Activated naive CD8-positive, alpha-beta T cell (primary cell): Measurements from ENCODE around the gene SF1.

ENCODE experiments used
- H3K27ac Mint-ChIP-seq: one replicate; pipeline ENCODE4 v1.8.0; 2021; ENCODE audit warnings: mixed read lengths
- H3K27me3 Mint-ChIP-seq: one replicate; pipeline ENCODE4 v1.8.0; 2021; ENCODE audit warnings: mixed read lengths
- H3K36me3 Mint-ChIP-seq: one replicate; pipeline ENCODE4 v1.8.0; 2021; ENCODE audit warnings: mixed read lengths
- H3K4me1 Mint-ChIP-seq: one replicate; pipeline ENCODE4 v1.8.0; 2021; ENCODE audit warnings: low read depth, mixed read lengths
- H3K4me3 Mint-ChIP-seq: one replicate; pipeline ENCODE4 v1.8.0; 2021; ENCODE audit warnings: mild to moderate bottlenecking, mixed read lengths
- H3K9me3 Mint-ChIP-seq: one replicate; pipeline ENCODE4 v1.8.0; 2021; ENCODE audit warnings: low read depth, mixed read lengths

Gene SF1

DNA sequence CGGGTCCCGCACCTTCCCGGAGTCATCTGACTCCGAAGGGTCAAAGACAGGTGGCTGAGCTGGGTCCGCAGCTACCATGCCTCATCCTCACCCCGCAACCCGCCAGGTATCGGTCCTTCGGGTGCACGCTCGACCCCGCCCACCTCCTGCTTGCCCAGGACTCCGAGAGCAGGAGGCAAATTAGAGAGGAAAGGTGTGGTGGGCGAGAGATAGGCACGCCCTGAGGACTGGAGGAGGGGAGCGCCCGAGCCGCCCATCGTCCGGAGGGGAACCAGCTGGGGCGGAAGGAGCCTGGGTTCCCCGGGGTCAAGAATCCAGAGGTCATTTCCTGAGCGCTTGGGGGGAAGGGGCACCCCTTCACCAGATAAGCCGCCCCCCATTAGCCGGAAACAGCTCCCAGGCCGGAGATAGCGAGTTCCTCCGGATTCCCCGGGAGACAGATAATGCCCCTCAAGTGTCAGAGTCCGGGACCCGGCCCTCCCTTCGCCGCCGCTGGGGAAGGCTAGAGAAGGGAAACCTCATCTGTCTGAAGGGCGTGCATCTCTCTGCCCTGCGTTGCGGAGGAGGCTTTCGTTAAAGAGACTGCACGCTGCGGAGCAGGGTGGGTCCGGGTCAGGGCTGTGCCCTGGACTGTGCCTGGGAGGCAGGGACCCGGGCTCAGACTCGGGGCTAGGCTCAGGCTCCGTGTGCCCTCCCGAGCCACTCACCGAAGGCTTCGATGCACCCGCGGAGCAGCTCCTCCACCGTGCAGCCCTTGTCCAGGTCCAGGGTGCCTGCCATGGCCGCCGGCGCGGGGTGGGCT lies 36.1 kb downstream of the SF1 start:
- Mint-ChIP-seq H3K27ac (no peak overlapping the region), H3K9me3 (no peaks in the 10 kb centered on the region), H3K4me3 (peak overlapping the region; percentile 47), H3K36me3 (no peaks in the 10 kb centered on the region), H3K4me1 (peaks cover 43% of the 10 kb centered on the region), H3K27me3 (no peaks in the 10 kb centered on the region)

- no peak overlapping the region for H3K27ac Mint-ChIP-seq
- H3K4me3 Mint-ChIP-seq = peak overlapping the region; percentile 47
- H3K36me3 Mint-ChIP-seq = no peaks in the 10 kb centered on the region
- H3K4me1 Mint-ChIP-seq = peaks cover 44% of the 10 kb centered on the region
- no peaks in the 10 kb centered on the region for H3K9me3 Mint-ChIP-seq
- H3K27me3 Mint-ChIP-seq = no peaks in the 10 kb centered on the region
Measured at GRCh38 chr11:64741375-64742086, 36.8 kb downstream of the SF1 start.

GRCh38 chr11:64739871-64740270 lies 38.5 kb downstream of the SF1 start:
- H3K4me3 Mint-ChIP-seq = no peak overlapping the region
- peak overlapping the region; percentile 68 for H3K27ac Mint-ChIP-seq
- H3K27me3 Mint-ChIP-seq = no peaks in the 10 kb centered on the region
- H3K9me3 Mint-ChIP-seq = no peaks in the 10 kb centered on the region
- peaks cover 49% of the 10 kb centered on the region for H3K4me1 Mint-ChIP-seq
- H3K36me3 Mint-ChIP-seq = no peaks in the 10 kb centered on the region

GRCh38 chr11:64736654-64737053 lies 41.7 kb downstream of the SF1 start:
- peaks cover 2% of the 10 kb centered on the region for H3K36me3 Mint-ChIP-seq
- H3K9me3 Mint-ChIP-seq = no peaks in the 10 kb centered on the region

GRCh38 chr11:64735725-64736259 lies 42.5 kb downstream of the SF1 start:
- peaks cover 2% of the 10 kb centered on the region for H3K36me3 Mint-ChIP-seq
- H3K4me1 Mint-ChIP-seq = peaks cover 38% of the 10 kb centered on the region
- H3K9me3 Mint-ChIP-seq = no peaks in the 10 kb centered on the region
- H3K4me3 Mint-ChIP-seq = no peak overlapping the region
- H3K27me3 Mint-ChIP-seq = no peaks in the 10 kb centered on the region
- peak overlapping the region; percentile 43 for H3K27ac Mint-ChIP-seq

More at GRCh38 chr11:64736654-64737053, 41.7 kb downstream of the SF1 start:
- Mint-ChIP-seq H3K27me3 (no peaks in the 10 kb centered on the region), H3K4me3 (no peak overlapping the region), H3K27ac (no peak overlapping the region), H3K4me1 (peaks cover 47% of the 10 kb centered on the region)

DNA sequence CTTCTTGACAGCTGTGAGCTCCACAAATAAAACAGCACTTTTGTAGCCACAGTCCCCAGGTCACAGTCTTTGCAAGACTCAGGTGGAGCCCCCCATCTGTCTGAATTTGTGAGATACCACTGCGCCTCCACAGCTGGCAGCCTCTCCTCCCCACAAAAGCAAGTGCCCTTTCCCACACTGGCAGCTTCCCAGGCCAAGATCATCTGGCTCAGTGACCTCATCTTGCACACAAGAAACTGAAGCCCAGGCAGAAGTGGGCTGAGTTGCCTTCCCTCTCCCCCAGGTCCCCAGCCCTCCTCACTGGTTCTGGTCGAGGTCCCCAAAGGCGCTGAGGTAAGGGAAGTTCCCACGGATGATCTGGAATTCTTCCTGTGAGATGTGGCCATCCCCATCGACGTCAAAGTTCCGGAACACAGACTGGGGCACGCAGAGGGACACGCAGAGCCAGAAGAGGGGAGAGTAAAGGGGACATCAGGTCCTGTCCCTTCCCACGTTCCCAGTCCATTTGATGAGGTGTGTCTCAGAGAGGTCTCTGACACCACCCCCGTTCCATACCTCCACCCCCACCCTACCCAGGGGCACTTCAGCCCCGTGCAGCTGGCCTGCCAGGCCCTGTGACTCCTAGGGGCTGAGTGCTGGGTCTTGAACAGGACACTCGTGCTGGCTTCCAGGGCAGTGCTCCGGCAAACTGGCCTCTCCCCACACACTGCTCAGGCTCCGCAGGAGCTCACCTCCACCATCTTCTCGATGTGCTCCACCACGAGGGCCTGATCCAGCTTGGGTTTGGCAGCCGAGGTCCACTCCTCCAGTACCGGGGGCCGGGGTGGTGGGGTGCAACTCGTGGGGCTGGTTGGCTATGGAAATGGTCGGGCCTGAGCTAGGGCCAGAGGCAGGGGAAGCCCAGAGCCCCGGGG lies 43.3 kb downstream of the SF1 start:
- H3K4me1 Mint-ChIP-seq = peaks cover 32% of the 10 kb centered on the region
- no peak overlapping the region for H3K4me3 Mint-ChIP-seq
- no peaks in the 10 kb centered on the region for H3K27me3 Mint-ChIP-seq
- peaks cover 2% of the 10 kb centered on the region for H3K36me3 Mint-ChIP-seq
- H3K27ac Mint-ChIP-seq = peak overlapping the region; percentile 46
- H3K9me3 Mint-ChIP-seq = no peaks in the 10 kb centered on the region

- H3K4me3 Mint-ChIP-seq = no peak overlapping the region
- peaks cover 2% of the 10 kb centered on the region for H3K36me3 Mint-ChIP-seq
- H3K9me3 Mint-ChIP-seq = no peaks in the 10 kb centered on the region
- H3K4me1 Mint-ChIP-seq = peaks cover 19% of the 10 kb centered on the region
- no peak overlapping the region for H3K27ac Mint-ChIP-seq
- H3K27me3 Mint-ChIP-seq = no peaks in the 10 kb centered on the region
Measured at GRCh38 chr11:64731601-64732000, 46.7 kb downstream of the SF1 start.

GRCh38 chr11:64729851-64730382 lies 48.4 kb downstream of the SF1 start:
- H3K4me1 Mint-ChIP-seq = peaks cover 16% of the 10 kb centered on the region
- peak overlapping the region; percentile 50 for H3K27ac Mint-ChIP-seq
- H3K27me3 Mint-ChIP-seq = no peaks in the 10 kb centered on the region
- peaks cover 2% of the 10 kb centered on the region for H3K36me3 Mint-ChIP-seq
- no peaks in the 10 kb centered on the region for H3K9me3 Mint-ChIP-seq
- H3K4me3 Mint-ChIP-seq = no peak overlapping the region

- H3K9me3 Mint-ChIP-seq = no peaks in the 10 kb centered on the region
- no peak overlapping the region for H3K27ac Mint-ChIP-seq
- peaks cover 19% of the 10 kb centered on the region for H3K4me1 Mint-ChIP-seq
- H3K36me3 Mint-ChIP-seq = peaks cover 2% of the 10 kb centered on the region
- no peaks in the 10 kb centered on the region for H3K27me3 Mint-ChIP-seq
- no peak overlapping the region for H3K4me3 Mint-ChIP-seq
Measured at GRCh38 chr11:64728757-64729365, 49.5 kb downstream of the SF1 start.

DNA sequence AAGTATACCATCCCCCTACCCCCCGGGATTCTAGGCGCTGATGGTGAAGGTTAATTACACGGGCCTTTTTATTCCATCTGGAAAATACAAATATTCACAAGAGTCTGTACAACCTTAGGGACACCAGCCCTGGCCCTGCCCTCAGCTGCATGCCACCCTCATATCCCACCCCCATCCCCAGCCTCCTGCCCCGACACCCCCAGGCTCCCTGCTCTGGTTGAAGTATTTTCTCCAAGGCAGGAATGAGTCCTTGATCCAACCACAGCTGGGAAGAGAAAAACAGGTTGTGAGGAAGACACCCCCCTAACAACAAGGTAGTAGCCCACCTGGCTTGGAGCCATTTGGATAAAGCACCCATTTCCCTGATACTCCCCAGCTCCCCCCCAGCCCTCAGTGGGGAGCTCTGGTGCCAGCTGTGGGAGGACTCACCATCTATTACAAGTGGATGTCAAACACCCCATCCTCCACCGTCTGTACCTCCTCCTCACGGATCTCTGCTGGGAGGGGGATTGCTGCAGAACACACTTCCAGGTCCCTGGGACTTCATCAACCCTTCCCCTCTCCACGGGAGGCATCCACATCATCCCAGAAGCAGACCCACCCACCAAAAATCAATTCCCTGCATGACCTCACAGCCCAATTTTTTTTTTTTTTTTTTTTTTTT lies 51.3 kb downstream of the SF1 start:
- H3K27me3 Mint-ChIP-seq = peaks cover 3% of the 10 kb centered on the region
- H3K4me3 Mint-ChIP-seq = no peak overlapping the region
- peaks cover 2% of the 10 kb centered on the region for H3K36me3 Mint-ChIP-seq
- H3K9me3 Mint-ChIP-seq = no peaks in the 10 kb centered on the region
- H3K4me1 Mint-ChIP-seq = peaks cover 14% of the 10 kb centered on the region
- no peak overlapping the region for H3K27ac Mint-ChIP-seq

GRCh38 chr11:64726211-64726641 lies 52.1 kb downstream of the SF1 start:
- H3K27ac Mint-ChIP-seq = no peak overlapping the region
- no peaks in the 10 kb centered on the region for H3K9me3 Mint-ChIP-seq
- H3K4me3 Mint-ChIP-seq = no peak overlapping the region
- H3K27me3 Mint-ChIP-seq = peaks cover 3% of the 10 kb centered on the region
- no peaks in the 10 kb centered on the region for H3K36me3 Mint-ChIP-seq
- peaks cover 12% of the 10 kb centered on the region for H3K4me1 Mint-ChIP-seq

DNA sequence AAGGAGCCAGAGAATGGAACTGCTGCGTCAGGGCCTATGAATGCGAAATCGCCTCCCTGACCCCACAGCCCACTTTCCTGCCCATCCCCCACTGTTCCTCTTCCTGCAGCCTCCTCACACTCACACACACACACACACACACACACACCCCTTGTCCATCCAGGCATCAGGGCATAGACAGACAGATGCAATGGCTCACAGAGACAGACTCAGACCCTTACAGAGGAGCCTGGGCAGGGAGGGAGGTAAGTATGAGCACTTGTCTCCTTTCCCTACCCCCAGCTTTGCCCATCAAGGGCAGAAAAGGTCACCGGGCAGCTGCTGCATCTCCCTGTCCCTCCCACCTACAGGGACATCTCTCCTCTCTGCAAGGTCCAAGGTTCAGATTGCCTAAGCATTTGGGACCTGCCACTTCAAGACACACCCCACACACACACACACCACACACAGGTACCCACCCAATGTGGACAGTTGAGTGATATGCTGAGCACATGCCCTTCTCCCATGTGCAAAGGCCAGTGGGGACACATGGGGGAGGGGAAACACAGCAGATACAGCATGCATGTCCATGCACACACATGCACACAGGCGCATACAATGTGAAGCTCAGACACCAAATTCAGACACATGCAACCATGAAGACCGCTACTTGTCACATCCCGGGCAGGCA lies 53.3 kb downstream of the SF1 start:
- Mint-ChIP-seq H3K36me3 (no peaks in the 10 kb centered on the region), H3K27me3 (peaks cover 3% of the 10 kb centered on the region), H3K9me3 (no peaks in the 10 kb centered on the region), H3K4me1 (peaks cover 12% of the 10 kb centered on the region), H3K4me3 (no peak overlapping the region), H3K27ac (peak overlapping the region; percentile 2)
